ENCODE measurements around the gene SLC16A4.

Gene SLC16A4

DNA sequence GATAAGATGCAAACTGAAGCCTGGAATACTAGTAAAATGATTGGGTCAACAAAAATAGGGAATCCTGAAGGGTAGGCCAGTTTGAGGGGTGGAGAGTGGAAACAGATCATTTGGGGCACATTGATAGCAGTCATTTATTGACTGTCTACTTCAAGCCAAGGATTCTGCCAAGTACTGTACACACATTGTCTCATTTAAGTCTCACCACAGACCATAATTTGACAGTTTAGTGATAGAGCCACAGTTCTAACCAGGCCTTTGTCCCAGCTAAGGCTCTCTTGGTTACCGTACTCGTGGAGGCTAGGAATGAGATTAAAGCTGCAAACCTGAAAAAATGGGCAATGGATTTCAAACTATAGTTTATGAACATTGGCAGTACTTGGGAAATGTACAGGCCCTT is 40.5 kb downstream of the SLC16A4 start:
- DNase-seq: no peak

- no peak for DNase-seq
These were observed 42.1 kb downstream of the SLC16A4 start for GRCh38 chr1:110348771-110349170.

- DNase-seq: no peak
These were observed 42.8 kb downstream of the SLC16A4 start for GRCh38 chr1:110348050-110348449.

GRCh38 chr1:110347182-110347893 is 43.5 kb downstream of the SLC16A4 start:
- DNase-seq: no peak

DNA sequence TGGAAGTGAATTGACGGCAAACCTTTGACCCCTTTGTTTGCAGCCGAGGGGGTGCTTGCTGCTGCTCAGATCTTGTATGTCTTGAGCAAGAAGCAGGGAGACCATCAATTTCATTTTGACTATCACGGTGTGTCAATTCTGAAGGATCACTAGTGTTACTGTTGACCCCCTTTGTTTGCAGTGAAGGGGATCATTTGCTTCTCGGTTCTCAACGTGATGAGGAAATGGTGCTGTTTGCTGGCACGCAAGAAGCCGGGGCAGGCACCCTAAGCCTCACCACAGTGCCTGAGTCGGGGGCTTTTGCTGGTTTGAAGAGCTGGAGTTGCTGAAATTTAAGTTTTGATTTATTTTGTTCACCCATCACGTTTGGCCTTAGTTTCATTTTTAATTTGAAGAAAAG is 44.1 kb downstream of the SLC16A4 start:
- DNase-seq: no peak

DNA sequence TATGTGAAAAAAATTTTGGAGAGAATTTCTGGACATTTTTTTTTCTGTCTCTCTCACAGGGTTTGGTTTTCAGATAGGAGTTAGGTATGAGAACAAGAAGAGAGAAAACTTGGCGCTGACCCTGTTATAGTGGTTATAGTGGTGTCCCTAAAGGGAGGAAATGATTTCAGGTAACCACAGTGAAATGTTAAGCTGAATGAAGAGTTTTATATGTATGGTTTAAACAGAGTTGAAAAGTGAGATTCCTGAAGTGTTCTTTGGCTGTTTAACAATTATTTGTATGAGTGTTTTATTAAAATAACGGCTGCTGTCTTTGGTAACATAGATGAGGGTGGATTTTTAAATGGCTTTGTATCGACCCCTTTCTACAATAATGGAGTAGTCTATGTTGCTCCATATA is 45.3 kb downstream of the SLC16A4 start:
- no peak for DNase-seq

DNA sequence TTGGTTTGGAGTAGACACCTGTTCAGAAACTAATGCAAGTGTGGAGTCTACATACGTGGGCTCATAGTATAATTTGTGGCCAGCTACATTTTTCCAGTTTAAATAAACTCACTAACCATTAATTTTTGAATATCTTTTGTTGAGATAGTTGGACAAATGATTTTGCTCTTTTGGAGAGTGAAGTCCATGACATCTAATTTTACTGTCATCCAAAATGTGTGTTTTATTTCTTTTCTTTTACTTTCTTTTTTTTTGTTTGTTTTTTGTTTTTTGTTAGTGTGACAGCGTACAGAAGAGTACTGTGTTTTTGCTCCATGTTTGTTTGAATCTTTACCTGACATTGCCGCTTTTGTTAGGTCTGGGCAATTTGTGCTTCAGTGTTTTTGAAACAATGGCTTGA is 46.7 kb downstream of the SLC16A4 start:
- DNase-seq: no peak

- no peak for DNase-seq
These were observed 47.6 kb downstream of the SLC16A4 start for GRCh38 chr1:110343249-110343648.

- DNase-seq: no peak
These were observed 48.9 kb downstream of the SLC16A4 start for GRCh38 chr1:110341872-110342331.

DNA sequence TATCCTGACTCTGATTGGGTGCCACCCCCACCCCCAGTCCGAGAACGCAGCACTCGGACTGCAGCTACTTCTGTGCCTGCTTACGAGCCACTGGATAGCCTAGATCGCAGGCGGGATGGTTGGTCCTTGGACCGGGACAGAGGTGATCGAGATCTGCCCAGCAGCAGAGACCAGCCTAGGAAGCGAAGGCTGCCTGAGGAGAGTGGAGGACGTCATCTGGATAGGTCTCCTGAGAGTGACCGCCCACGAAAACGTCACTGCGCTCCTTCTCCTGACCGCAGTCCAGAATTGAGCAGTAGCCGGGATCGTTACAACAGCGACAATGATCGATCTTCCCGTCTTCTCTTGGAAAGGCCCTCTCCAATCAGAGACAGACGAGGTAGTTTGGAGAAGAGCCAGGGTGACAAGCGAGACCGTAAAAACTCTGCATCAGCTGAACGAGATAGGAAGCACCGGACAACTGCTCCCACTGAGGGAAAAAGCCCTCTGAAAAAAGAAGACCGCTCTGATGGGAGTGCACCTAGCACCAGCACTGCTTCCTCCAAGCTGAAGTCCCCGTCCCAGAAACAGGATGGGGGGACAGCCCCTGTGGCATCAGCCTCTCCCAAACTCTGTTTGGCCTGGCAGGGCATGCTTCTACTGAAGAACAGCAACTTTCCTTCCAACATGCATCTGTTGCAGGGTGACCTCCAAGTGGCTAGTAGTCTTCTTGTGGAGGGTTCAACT is 49.5 kb downstream of the SLC16A4 start:
- no peak for DNase-seq

DNA sequence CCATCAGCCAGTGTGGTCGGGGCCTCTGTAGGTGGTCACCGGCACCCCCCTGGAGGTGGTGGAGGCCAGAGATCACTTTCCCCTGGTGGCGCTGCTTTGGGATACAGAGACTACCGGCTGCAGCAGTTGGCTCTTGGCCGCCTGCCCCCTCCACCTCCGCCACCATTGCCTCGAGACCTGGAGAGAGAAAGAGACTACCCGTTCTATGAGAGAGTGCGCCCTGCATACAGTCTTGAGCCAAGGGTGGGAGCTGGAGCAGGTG is 50.7 kb downstream of the SLC16A4 start:
- no peak for DNase-seq

GRCh38 chr1:110339407-110340206 is 51.2 kb downstream of the SLC16A4 start:
- DNase-seq: peak; percentile 52 to 58

- DNase-seq: peak; percentile 99 to 100
These were observed 51.9 kb downstream of the SLC16A4 start, which contains the start of gene RBM15 for GRCh38 chr1:110338886-110339406. Gene RBM15 (plus strand): TSS chr1:110339377. CDS start chr1:110339406, 29 bp downstream.

GRCh38 chr1:110338309-110338885 is 52.4 kb downstream of the SLC16A4 start:
- peak; percentile 94 to 97 for DNase-seq

GRCh38 chr1:110337704-110338308 is 53.0 kb downstream of the SLC16A4 start:
- DNase-seq: peak; percentile 33 to 35

- DNase-seq: no peak
These were observed 54.4 kb downstream of the SLC16A4 start for GRCh38 chr1:110336300-110337039.

GRCh38 chr1:110335265-110335664 is 55.6 kb downstream of the SLC16A4 start:
- no peak for DNase-seq

DNA sequence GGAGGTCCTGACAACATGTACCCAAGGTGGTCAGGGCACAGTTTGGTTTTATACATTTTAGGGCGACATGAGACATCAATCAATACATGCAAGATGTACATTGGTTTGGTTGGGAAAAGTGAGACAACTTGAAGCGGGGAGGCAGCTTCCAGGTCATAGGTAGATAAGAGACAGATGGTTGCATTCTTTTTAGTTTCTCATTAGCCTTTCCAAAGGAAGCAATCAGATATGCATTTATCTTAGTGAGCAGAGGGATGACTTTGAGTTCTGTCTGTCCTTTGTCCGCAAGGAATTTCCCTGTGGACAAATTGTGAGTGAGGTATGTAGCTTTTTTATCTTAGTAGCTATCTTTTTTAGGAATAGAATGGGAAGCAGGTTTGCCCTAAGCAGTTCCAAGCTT is 62.1 kb downstream of the SLC16A4 start:
- DNase-seq: no peak

DNA sequence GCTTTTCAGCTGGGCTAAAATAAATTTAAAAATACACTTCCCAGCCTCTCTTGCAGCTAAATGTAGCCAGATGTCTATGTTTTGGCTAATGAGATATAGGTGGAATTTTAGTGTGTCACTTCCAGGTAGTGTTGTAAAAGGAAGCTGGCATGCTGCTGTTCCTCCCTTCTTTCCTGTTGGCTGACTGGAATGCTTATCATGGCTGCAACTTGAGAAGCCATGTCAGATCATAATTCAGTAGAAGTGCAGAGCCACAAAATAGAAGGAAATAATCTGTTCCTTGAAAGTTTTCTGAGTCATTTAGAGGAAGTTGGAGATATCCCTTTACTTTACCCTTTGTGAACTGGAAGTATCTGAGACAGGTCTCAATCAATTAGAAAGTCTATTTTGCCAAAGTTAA is 62.6 kb downstream of the SLC16A4 start:
- no peak for DNase-seq

DNA sequence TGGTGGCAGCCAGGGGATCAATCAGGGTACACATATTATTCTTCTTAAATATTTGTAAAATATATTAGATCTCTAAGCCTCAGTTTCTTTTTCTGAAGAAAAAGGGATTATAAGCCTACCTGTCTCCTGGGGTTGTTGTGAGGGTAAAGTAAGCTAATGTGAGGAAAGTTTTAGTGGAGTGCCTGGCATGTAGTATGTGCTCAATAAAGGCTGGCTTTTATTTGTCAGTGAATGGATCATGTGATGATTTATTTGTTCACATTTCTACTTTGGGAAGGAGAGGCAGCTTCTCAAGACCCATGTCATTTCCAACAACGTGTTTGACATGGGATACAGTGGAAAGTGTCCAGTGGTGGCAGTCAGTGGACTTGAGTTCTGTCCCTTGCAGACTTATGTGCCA is 64.0 kb downstream of the SLC16A4 start:
- no peak for DNase-seq

DNA sequence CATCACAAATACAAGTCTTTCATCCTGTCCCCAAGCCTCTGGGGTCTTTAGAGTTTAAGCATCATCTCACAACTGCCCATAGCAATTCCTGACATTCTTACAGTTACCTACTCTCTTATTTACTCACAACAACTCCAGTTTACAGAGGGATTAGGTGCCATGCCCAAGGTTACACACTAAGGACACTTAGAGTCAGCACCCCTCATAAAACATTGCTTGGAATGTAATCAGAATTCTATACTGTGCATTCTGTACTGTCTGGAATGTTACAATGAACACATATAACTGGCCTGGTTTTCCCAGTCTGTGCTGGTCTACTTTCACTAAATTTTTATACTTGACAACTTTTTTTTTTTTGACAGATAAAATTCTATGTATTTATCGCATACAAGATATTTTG is 66.2 kb downstream of the SLC16A4 start:
- DNase-seq: no peak

DNA sequence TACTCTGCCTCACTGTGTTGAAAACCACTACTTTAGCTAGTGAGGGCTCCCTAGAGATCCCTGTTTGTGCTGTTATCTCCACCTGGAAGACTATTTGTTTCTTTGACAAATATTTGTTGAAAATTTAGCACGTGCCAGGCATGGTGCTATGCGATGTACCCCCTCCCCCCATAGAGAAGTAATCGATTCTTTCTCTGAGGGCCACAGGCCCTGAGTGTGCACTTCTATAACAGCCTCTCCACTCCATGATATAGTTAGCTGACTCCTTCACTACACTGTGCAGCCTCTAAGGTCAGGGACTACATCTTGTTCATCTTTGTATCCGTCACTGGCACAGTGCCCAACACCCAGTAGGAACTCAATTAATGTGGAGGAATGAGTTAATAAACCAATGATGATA is 69.0 kb downstream of the SLC16A4 start:
- DNase-seq: no peak

All from CD4-positive, alpha-beta T cell treated with Interleukin-1 beta for 1 hour (primary cell).